Testis (tissue), 2 donors: ENCODE results near the gene RASA2.

Experiments used
- CTCF ChIP-seq, 3 experiments: fragments of 450-650 bp in 2 of 3; fragments of 200-600 bp in 1 of 3; sonication (generic) in 1 of 3; IDR thresholded peaks; one replicate each; pipeline ENCODE4 v1.5.1; 2016 to 2019; ENCODE audit warnings: antibody characterized with exemption in 3 of 3, mild to moderate bottlenecking in 2 of 3, moderate library complexity in 1 of 3
- POLR2A ChIP-seq: fragments of 450-650 bp; IDR thresholded peaks from one replicate; pipeline ENCODE4 v1.6.1; 2017; ENCODE audit warnings: antibody characterized with exemption, mild to moderate bottlenecking, moderate library complexity

- TF ChIP-seq CTCF (IDR thresholded peaks at IDR 0.05) (no peak), POLR2A (no peak)
Observed at GRCh38 chr3:141446737-141447136, 40.1 kb upstream of the RASA2 start.
